ENCODE measurements around the gene KCNE2. TPM values are rescaled to one million over a fixed set of nuclear protein-coding genes. Genes with fewer than 3 reads are reported as not detected.
"Not testable (repeated sequence)": the region's sequence is repeated elsewhere in the genome, so short reads cannot be mapped to it uniquely, and the experiment has no call there.

Gene KCNE2
- total RNA-seq, 1 donor from 2014 or later: not detected

DNA sequence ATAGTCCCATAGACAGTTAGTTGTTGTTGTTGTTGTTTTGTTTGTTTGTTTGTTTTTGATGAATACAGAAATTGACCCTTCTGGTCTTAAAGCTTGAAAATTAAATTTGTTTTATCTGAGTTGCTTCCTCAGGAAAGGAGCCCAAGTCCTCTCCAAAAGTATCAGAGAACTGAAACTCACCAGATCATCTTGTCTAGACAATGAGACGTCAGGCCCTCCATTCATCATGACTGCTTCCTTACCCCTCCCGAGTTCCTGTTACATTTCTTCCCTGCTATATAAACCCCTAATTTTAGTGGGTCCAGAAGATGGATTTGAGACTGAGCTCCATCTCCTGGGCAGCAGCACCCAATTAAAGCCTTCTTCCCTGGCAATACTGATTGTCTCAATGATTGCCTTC is 42.9 kb downstream of the KCNE2 start:
- not testable (repeated sequence) for DNase-seq (ENCODE audit: low spot score)

DNA sequence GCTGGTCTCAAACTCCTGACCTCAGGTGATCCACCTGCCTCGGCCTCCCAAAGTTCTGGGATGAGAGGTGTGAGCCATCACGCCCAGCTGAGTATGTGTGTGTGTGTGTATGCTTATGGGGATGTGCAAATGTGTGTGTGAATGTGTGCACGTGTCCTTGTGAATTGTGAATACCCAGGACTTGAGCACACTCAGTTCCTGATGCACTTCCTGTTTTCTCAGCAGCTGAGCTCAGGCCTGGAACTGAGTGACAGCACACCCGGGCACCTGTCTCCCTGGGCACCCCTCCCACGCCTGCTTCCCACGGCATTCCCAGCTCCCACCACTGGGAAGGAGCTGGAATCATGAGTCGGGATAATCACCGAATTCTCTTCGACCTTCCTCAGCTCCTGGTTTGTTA is 43.5 kb downstream of the KCNE2 start:
- DNase-seq (ENCODE audit: low spot score): not testable (repeated sequence)

DNA sequence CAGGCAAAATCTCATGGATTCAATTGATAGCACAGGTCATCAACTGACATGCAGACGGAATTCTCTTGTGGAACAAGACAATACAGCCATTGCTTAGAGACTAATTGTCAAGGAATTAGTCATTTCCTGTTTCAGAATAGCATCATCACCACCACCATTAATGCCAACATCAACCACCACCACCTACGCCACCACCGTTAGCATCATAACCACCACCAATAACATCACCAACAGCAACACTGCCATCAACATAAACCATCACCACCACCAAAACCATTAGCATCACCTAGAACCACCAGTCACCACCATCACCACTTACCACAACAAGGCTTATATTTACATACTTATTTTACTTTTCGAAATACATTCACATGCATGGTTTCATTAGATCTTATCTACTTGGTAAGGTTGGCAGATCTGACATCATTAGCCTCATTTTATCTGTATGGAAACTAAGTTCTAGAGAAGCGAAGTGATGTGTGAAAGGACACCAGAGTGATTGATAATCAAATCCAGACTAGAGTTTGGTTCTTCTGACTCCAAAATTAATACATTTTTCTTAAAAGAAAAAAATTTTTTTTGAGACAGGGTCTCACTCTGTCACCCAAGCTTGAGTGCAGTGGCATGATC is 53.8 kb downstream of the KCNE2 start:
- DNase-seq (ENCODE audit: low spot score): not testable (repeated sequence)

Other genes starting within 250 kb of the KCNE2 start
- gene SMIM11, start 11.5 kb downstream of the KCNE2 start, total RNA-seq: 3.9 TPM
- not detected for gene SMIM34, start 59.9 kb downstream of the KCNE2 start, total RNA-seq
- gene KCNE1, start 148.2 kb downstream of the KCNE2 start, total RNA-seq: 7.3 TPM

Measured in mesenteric fat pad (tissue), 1 donor.